Measurements from ENCODE around the gene STEAP3. TPM values are rescaled to one million over a fixed set of nuclear protein-coding genes. Genes with fewer than 3 reads are reported as not detected.

The STEAP3 gene
- total and polyA plus RNA-seq, 2 donors (not counting 1 experiment from before 2014, with no cell fraction given): 1.1 to 1.6 TPM

- CTCF ChIA-PET: interaction anchor here (1.9 to 4.5 kb wide), 2 partner anchors 9 to 407 kb away, joined by 6 to 29 read pairs; no protein-coding TSS in a partner anchor
- intact Hi-C loops (cut with micrococcal nuclease): no loop called here
- no peaks in the 10 kb centered on the region for H3K36me3 ChIP-seq (replicated peaks in 1 of 2; ENCODE audit: control extremely low read depth in 1 of 2, control insufficient read depth in 1 of 2, extremely low read depth in 1 of 2, insufficient read depth in 2 of 2, low read length in 1 of 2)
- Mint-ChIP-seq H3K27ac (no peak overlapping the region), H3K4me3 (no peak overlapping the region), H3K27me3 (no peaks in the 10 kb centered on the region), H3K9me3 (ENCODE audit: insufficient read depth) (no peaks in the 10 kb centered on the region), H3K4me1 (peaks cover 2% of the 10 kb centered on the region)
- H3K9ac ChIP-seq (ENCODE audit: low read length): no peak overlapping the region
- H4K20me1 ChIP-seq (ENCODE audit: control insufficient read depth, insufficient read depth, low read length, poor library complexity, severe bottlenecking): no peaks in the 10 kb centered on the region
- WGBS (ENCODE audit: insufficient coverage): 82% methylated on average over 10 of the region's 11 CpGs
- no peaks in the 10 kb centered on the region for H3K4me1 ChIP-seq (ENCODE audit: control insufficient read depth in 2 of 2, insufficient read depth in 2 of 2, low read length in 2 of 2)
- H2AFZ ChIP-seq (ENCODE audit: insufficient read depth, low read depth, low read length, poor library complexity, severe bottlenecking): no peak overlapping the region
- POLR2A ChIA-PET: no interaction called here
- H3K27ac ChIP-seq (ENCODE audit: low read length in 2 of 2): no peak overlapping the region
- no peaks in the 10 kb centered on the region for H3K79me2 ChIP-seq (ENCODE audit: control insufficient read depth, insufficient read depth, low read length)
- H3K27me3 ChIP-seq (replicated peaks in 1 of 4; ENCODE audit: control extremely low read depth in 1 of 4, control insufficient read depth in 3 of 4, insufficient read depth in 4 of 4, low read length in 3 of 4): no peaks in the 10 kb centered on the region
- H3K4me2 ChIP-seq (replicated peaks; ENCODE audit: low read depth, low read length, poor library complexity, severe bottlenecking): no peak overlapping the region
- DNase-seq: no peak
- no peak for ATAC-seq (ENCODE audit: low read depth)
- H3K4me3 ChIP-seq (ENCODE audit: control extremely low read depth in 1 of 5, extremely low read depth in 1 of 5, insufficient read depth in 1 of 5, low read depth in 2 of 5, low read length in 4 of 5): no peak overlapping the region
- no peaks in the 10 kb centered on the region for H3K9me3 ChIP-seq (ENCODE audit: control extremely low read depth in 1 of 3, control insufficient read depth in 2 of 3, insufficient read depth in 1 of 3, low read length in 2 of 3)
- TF ChIP-seq CTCF (IDR thresholded peaks at IDR 0.05): no peak
- no peak for TF ChIP-seq EZH2 (IDR thresholded peaks at IDR 0.05; ENCODE audit: borderline replicate concordance, insufficient read depth, low read depth, low read length, poor library complexity, severe bottlenecking)
These were observed 65.5 kb downstream of the STEAP3 start for GRCh38 chr2:119289093-119289492.

GRCh38 chr2:119289642-119290041 lies 66.0 kb downstream of the STEAP3 start:
- ATAC-seq (ENCODE audit: low read depth) (no peak), DNase-seq (no peak)
- Histone ChIP-seq H3K9ac (ENCODE audit: low read length) (no peak overlapping the region), H3K79me2 (ENCODE audit: control insufficient read depth, insufficient read depth, low read length) (no peaks in the 10 kb centered on the region), H3K4me3 (ENCODE audit: control extremely low read depth in 1 of 5, extremely low read depth in 1 of 5, insufficient read depth in 1 of 5, low read depth in 2 of 5, low read length in 4 of 5) (no peak overlapping the region), H3K4me1 (ENCODE audit: control insufficient read depth in 2 of 2, insufficient read depth in 2 of 2, low read length in 2 of 2) (no peaks in the 10 kb centered on the region), H3K27me3 (replicated peaks in 1 of 4; ENCODE audit: control extremely low read depth in 1 of 4, control insufficient read depth in 3 of 4, insufficient read depth in 4 of 4, low read length in 3 of 4) (no peaks in the 10 kb centered on the region), H3K9me3 (ENCODE audit: control extremely low read depth in 1 of 3, control insufficient read depth in 2 of 3, insufficient read depth in 1 of 3, low read length in 2 of 3) (no peaks in the 10 kb centered on the region), H3K27ac (ENCODE audit: low read length in 2 of 2) (no peak overlapping the region), H3K36me3 (replicated peaks in 1 of 2; ENCODE audit: control extremely low read depth in 1 of 2, control insufficient read depth in 1 of 2, extremely low read depth in 1 of 2, insufficient read depth in 2 of 2, low read length in 1 of 2) (no peaks in the 10 kb centered on the region), H4K20me1 (ENCODE audit: control insufficient read depth, insufficient read depth, low read length, poor library complexity, severe bottlenecking) (no peaks in the 10 kb centered on the region), H2AFZ (ENCODE audit: insufficient read depth, low read depth, low read length, poor library complexity, severe bottlenecking) (no peak overlapping the region), H3K4me2 (replicated peaks; ENCODE audit: low read depth, low read length, poor library complexity, severe bottlenecking) (no peak overlapping the region)
- H3K9me3 Mint-ChIP-seq (ENCODE audit: insufficient read depth): no peaks in the 10 kb centered on the region
- peaks cover 2% of the 10 kb centered on the region for H3K4me1 Mint-ChIP-seq
- H3K27ac Mint-ChIP-seq: no peak overlapping the region
- ChIA-PET CTCF (interaction anchor here (1.9 to 4.5 kb wide), 2 partner anchors 10 to 408 kb away, joined by 6 to 29 read pairs; no protein-coding TSS in a partner anchor), POLR2A (no interaction called here)
- no peak overlapping the region for H3K4me3 Mint-ChIP-seq
- WGBS (ENCODE audit: insufficient coverage): 100% methylated on average over 1 of the region's 6 CpGs
- intact Hi-C loops (cut with micrococcal nuclease): no loop called here
- H3K27me3 Mint-ChIP-seq: no peaks in the 10 kb centered on the region
- TF ChIP-seq CTCF (IDR thresholded peaks at IDR 0.05) (no peak), EZH2 (IDR thresholded peaks at IDR 0.05; ENCODE audit: borderline replicate concordance, insufficient read depth, low read depth, low read length, poor library complexity, severe bottlenecking) (no peak)

Data from B cell (primary cell).